ENCODE data around the gene GOT1.

- TF ChIP-seq GATA2 (IDR thresholded peaks at IDR 0.05; ENCODE audit: low read depth, low read length) (no peak), GATA3 (IDR thresholded peaks at IDR 0.05; ENCODE audit: low read depth, low read length) (no peak)
These were observed 5.7 kb upstream of the GOT1 start for GRCh38 chr10:99435986-99436638.
